GM18508 (cell line): ENCODE data around the gene FGGY.

ENCODE experiments used
- ATAC-seq: cut with Tn5 transposase; IDR thresholded peaks from one replicate; pipeline ENCODE4 v1.9.1; 2021; ENCODE audit warnings: moderate number of reproducible peaks; ENCODE audit not compliant: insufficient read depth, unreplicated experiment

The FGGY gene

DNA sequence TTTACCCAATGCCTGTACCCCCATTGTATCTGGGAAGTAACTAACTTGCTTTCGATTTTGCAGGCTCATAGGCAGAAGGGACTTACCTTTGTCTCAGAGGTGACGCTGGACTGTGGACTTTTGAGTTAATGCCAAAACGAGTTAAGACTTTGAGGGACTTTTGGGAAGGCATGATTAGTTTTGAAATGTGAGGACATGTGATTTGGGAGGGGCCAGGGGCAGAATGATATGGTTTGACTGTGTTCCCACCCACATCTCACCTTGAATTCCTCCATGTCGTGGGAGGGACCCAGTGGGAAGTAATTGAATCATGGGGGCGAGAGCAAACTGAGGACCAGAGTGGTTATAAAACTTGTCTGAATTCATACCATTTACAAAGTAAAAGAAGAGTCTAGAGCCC is 440.7 kb downstream of the FGGY start:
- ATAC-seq, result no peak

DNA sequence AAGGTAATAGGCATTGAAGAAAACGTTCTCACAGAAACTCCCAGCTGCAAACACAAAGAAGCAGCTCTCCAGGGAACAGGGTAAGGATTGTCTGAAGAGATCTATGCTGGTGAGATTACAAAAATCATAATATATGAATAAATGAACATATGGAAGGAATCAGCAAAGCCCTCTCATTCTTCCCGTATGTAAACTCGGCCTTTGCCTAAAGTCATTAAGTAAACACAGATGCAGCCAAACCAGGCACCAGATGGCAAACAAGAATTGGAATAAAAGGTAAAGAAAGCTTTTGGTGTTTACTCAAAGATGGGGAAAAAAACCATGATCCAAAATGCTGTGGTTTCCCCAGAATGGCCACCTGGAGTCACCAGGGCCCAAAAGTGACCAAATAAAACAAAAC is 441.3 kb downstream of the FGGY start:
- ATAC-seq, result no peak

DNA sequence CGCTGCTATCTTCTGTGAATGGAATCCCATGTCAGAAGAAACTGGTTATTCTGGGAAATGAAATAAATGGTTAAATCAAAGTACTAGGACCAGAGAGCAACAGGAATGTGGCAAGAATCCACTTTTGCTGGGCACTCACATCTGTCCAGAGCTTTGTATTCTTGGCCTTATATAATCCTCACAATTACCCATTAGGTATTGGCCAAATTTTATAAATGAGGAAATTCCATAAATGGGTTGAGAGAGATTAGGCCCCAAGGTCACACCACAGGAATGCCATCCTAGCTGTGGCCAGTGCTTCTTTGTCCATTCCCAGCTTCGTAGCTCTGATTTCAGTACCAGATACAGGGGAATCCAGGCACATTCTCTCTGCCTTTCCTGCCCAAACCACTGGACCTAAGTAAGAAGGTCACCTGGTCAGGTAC is 441.7 kb downstream of the FGGY start:
- no peak for ATAC-seq

DNA sequence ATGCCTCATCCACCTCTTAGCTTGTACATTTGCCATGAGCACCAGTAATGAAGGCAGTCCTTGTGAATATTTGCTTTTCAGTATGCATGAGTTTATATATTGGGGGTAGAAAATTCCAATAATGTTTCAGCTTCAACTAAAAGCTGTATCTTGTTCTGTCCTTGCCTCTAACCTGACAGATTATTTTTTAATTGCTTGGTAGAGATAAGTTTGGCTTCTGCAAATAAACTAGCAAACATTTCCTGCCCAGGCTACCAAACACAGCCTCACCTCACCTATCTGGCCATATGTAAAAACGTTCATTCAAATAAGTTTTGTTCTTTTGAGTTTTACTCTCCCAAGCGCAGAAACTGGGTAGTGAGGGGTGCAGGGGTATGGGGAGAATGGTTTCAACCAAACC is 442.2 kb downstream of the FGGY start:
- ATAC-seq, result no peak

DNA sequence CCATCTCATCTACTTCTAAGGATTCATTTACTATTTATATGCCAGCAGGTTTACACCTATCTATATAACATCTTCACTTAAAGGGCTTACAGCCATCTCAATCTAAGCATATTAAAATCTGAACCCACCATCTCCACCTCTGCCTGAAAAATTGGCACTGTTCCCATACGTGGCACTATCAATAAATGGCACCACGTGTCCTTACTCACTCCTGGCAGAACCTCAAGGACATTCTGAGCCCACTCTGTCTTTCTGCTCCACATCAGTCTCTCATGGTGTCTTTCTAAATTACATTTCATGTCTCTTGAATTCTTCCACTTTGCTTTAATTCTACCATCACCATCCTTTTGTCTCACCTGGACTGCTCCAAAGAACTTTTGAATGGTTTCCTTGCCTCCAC is 445.6 kb downstream of the FGGY start:
- ATAC-seq, result no peak

DNA sequence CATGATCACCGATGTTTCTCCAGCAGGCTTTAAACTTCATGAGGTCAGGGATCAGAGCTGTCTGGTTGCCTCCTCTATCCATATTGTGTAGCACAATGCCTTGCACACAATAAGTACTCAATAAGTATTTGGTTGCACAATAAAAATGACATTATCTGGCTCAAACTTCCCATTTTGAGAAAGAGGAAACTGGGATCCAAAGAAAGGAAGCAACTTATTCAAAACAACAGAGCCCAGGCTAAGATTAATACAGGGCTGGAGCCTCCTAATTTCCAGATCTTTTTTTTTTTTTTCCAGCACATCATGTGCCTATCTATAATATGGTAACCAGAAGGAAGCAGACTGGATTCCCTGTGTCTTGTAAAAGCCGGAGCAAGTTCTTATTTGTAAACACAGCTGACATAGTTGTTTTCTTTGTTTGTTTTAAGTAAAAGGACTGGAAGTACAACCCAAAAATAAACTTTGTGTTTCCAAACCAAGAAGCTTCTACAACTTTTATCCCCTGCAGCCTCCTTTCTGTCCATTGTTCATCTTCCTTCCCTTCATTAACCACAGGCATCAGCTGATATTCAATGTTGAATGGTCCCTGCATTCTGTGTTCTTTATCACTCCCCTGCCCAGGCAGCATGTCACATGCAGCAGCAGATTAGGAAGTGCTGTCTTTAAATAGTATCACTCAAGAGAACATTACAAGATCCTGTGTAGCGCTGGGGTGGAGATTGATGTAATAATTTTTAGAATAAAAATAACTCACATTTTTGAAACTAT is 446.6 kb downstream of the FGGY start:
- ATAC-seq, result no peak

DNA sequence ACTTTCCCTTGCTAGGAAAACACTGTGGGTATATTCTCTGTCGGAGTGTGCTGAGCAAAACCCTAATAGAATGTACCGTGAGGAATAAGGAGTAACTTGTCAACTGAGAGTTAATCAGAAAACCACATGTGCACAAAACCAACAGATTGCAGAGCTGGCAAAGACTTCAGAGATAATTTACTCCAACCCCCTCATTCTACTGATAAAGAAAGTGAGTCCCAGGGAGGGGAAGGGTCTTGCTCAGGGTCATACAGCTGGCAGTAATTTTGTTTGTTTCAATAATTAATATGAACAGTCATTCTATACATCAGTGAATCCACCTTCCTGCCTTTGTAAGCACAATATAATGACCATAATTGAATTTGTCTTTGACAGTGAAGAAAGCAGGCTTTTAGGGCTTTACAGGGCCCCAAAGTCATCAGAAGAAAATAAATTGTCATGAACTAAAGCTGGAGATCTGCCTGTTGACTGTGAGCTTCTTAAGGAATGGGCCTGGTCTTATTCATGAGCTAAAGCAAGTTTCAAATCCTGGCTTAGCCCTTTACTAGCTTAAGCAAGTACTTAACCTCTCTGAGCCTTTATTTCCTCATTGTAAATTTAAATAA is 450.6 kb downstream of the FGGY start:
- ATAC-seq, result no peak

DNA sequence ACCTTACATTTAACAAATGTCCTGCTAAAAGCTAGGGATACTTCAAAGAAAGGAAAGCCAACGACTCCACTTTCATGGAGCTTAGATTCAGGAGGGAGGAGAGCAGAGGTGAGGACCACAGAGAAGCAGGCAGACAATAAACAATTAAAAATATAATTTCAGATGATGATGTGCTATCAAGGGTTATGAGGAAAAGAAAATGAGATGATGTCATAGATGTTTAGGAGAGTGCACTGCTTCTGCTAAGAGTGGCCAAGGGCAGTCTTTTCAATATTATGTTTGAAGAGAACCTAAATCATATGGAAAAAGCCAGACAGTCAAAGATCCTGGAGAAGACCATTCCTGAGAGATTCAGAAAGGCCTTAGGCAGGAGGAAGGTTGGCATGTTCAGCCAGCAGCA is 451.2 kb downstream of the FGGY start:
- ATAC-seq, result no peak

DNA sequence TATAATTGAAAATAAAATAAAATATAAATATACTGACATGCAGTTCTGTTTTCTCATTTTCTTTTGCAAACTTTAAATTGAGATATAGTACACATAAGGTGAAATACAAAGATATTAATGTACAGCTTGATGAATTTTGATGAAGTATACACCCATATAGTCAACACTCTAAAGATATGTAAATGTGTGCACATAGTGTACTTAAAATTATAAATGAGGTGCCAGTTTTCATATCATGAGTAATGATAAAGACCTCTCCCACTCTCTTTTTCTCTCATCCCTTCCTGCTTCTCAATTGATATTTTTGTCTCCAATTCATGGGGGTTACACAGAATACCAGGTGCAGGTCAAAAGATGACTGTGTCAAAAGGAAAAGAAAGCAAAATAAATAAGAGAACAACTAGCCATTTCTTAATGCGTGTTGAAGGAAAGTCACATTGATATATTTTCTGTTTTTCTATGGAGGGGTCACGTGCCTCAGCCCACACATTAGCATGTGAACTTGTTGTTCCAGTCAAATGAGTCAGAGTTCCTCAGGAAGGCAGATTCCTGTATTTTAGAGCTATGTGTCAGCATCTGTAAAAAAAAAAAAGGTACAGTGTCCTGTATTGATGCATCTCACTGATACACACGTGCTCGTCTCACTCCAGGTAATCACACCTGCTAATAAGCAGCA is 453.6 kb downstream of the FGGY start:
- no peak for ATAC-seq

DNA sequence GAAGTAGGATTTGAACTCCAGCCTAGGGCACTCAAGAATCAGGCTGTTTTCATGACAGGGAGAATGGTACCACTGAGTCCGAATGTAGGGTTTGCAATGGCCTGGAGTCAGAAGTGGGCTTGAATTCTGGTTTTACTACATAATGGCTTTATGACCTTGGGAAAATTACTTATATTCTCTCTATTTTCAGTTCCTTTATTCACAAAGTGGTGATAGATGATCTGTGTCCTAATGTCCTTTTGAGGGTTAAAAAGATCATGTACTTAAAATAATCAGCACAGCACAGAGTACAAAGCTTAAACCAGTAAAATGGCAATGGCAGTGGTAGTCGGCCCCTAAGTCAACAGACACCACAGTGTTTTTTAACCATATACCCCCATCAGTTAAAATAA is 454.1 kb downstream of the FGGY start:
- ATAC-seq, result no peak

DNA sequence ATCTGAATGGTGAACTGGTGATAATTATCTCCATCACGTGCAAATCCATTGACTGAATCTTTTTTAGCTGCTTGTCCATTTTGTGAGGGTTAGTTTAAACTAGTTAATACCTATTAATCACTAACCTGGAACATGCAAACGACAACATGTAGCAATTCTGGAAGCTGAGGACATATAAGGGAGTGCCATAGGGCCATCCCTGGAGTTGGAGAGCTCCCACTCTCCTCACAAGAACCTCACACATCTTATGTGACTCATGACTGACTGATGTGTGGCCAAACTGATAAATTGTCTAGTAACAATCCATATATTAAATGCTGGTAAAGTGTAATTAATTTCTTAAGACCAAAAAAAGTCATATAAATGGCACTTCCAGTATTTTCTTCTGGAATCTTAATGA is 454.9 kb downstream of the FGGY start:
- ATAC-seq, result no peak

DNA sequence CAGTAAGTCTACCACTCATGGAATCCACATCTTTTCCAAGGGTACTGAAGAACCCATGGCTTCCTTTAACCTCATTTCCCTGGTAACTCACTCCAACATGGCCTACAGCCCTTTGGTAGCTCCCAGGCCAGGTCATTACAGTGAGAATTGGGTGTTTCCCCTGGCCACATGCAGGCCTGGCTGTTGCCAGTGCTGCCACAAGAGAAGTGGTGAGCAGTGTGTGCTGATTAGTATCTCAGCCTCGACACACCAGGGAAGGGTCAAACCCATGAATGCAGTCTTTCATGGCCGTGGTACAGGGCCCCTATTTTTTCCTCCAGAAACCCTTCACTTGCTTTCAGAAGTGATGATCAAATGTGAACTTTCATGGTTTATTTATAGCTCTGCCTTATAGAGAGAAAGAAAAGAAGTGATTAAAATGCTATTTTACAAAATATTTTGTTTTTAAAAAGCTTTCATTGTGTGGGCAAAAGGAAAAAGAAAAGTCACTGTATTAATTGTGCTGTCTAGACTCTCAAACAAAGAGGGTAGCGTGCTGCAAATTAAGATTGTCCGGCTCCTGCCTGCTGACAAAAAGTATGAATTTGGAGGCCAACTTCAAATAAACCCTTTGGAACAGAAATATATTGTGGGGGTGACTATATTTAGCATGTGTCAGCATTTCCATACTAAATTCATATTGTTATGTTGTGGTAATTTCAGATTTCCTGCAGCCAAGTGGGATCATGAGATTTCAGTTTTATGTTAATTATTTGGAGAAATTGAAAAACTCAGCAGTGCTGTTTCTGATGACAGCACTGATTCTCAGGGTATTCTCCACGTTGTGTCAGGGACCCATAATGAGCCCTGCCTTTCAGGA is 455.9 kb downstream of the FGGY start:
- no peak for ATAC-seq

DNA sequence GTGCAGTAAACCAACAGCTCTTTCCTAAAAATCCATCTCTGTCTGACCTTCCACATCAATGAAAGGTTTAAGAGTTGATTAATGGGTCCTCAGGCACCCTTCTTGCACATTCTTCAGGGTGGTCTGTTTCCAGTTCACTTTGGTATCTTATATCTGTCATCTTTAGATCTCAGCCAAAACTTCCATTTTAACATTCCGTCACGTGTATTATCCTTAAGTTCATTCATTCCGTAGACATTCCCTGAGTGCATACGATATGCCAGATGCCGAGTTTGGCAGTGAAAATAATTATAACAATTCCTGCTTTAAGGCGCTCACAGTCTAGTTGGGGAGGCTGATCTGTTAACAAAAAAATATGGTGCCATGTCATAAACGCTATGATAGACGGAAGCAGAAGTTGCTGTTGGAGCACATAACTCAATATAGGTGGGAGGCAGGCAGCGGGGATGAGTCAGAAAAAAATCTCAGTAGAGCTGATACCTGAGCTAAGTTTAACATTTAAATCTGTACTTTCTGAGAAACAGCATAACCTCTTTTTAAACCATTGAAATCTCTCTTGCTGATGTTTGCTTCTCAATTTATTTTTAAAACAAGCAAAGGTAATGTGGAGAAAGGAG is 458.3 kb downstream of the FGGY start:
- ATAC-seq, result no peak

DNA sequence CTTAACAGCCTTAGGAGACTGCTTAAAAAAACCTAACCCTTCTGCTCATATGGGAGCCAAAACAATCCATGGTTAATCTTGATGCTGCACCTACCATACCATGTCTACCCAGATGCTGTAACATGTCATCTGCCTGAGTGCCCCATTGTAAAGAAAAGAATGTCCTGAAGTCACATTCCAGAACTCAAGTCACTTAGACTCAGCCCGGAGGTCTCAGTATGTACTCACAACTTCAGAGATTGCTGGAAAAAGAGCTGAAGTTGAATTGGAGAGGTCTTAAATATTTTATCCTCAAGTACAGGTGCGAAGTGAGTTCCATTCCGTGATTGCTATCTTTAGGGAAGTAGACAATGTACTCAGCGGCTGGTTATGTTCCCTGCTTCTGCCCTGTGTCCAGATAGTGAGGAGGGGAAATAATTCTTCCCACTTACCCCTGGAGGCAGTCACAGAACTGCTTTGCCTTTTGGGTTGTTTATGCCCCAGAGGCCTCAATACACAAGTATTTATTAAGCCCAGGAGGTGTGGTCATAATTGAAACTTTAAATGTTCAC is 460.4 kb downstream of the FGGY start:
- ATAC-seq, result no peak

DNA sequence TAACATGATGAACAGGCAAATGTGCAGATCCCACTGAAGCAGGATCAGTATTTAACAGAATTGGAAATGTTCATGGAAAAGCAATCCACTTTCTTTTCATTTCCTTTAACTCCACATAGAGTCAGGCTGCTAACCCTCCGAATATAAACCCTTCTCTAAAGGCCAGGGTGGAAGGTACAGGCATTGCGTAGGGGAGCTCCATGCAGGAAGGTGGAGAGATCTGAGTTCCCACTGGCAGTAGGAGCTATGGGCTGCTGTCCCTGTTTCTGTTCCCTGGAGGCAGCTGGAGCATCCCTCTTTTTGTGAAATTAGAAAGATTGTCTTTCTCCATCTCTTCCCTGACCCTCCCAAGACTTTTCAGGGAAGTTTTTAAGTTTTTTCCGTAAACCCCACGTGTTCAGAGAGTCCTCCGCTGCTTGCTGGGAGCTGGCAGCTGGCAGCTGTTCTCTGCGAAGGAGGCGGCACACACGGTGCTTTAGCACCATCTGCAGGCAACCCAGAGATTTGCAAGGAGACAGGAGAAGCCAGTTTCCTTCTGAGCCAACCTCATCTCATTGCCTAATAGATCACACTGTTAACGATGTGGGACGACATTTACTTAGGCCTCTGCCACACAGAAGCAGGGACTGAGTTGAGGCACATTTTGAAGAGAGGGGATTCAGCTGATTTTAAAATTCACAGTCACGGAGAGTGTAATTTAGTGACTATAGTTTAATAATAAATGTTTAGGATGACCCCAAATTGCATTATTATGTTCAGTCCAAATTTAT is 462.4 kb downstream of the FGGY start:
- ATAC-seq, result peak; percentile 48

DNA sequence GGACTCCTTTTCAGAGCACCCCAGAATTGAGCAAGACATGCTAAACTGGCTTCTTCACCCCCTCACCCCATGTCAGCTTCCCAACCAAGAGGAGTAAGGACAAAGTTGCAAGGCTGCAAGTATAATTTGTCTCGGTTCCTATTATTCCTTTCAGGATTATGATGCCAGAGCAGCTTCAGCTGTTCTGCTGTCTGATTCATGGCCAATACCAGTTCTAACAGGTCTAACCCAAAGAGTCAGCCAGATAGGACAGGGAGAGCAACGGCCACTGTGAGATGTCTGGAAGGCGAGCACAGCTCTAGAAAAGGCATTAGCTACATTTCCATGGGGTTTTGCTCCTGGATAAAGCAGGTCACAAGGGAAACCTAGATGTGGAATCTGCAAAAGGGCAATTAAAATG is 464.5 kb downstream of the FGGY start:
- ATAC-seq, result no peak

DNA sequence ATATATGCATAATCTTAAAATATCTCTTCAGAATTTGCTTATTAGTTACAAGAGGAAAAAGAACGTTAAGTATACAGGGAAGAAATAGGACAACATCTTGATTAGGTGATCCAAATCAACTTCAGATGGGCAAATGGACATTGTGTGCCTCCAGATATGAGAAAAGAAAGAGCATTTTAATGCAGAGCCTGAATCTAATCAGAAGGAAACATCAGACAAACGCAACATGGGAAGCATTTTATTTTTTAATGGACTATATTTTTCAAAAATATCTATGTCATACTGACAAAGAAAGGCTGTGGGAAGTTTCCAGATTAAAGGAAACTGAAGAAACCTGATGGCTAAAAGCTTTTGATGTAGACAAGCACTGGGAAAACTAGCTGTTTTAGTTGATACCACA is 466.5 kb downstream of the FGGY start:
- no peak for ATAC-seq

DNA sequence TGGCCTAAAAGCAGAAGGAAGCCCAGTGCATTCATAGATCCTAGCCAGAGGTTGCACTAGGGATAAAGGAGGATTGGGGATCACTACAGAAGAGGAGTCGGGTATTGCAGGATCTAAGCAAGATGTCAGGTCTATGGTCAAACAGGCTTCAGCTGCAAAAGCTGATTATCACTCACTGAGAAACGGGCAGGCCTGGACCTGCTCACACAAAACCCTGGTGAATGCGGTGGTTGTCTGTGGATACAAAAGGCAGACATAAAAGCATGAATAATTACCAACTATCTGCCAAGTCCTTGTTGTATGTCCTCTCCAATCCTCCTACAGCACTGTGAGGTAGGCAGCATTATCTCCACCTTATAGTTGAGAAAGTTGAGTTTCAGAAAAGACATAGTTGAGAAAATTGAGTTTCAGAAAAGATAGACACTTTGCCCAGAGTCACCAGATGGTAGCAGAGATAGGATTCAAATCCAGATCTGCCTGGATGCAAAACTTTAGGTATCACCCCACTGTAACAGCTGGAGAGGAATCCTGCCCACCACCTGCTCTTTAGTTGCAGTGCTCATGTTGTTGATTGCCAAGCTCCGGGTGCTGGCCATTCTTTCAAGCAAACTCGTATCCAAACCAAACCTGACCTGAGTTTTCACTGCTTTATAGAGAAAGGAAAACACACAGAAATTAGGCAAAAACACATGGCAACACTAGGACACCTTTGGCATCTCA is 468.3 kb downstream of the FGGY start:
- ATAC-seq, result no peak
